Medulla oblongata (tissue), 1 donor: ENCODE data around the gene RFNG.
"Not testable (repeated sequence)": the region's sequence is repeated elsewhere in the genome, so short reads cannot be mapped to it uniquely, and the experiment has no call there.

Experiments
- DNase-seq: peaks from one replicate; pipeline ENCODE4 v3.0.0-alpha.2; 2015; ENCODE audit errors: extremely low spot score

The RFNG gene

GRCh38 chr17:82042649-82043048, 9.0 kb downstream of the RFNG start:
- no peak for DNase-seq

GRCh38 chr17:82041144-82041814, 10.3 kb downstream of the RFNG start:
- DNase-seq, result no peak

- DNase-seq, result no peak
Observed at GRCh38 chr17:82039695-82040299, 11.8 kb downstream of the RFNG start.

GRCh38 chr17:82038796-82039409, 12.7 kb downstream of the RFNG start:
- not testable (repeated sequence) for DNase-seq

GRCh38 chr17:82037889-82038195, 13.8 kb downstream of the RFNG start:
- no peak for DNase-seq

- DNase-seq, result peak; percentile 97
Observed at GRCh38 chr17:82037092-82037888, 14.3 kb downstream of the RFNG start, which contains the start of gene DCXR. Gene DCXR, minus strand, starts transcription at chr17:82037697. Its CDS starts 15 bp downstream, at chr17:82037682.

GRCh38 chr17:82036634-82037091, 14.9 kb downstream of the RFNG start:
- no peak for DNase-seq

- no peak for DNase-seq
Observed at GRCh38 chr17:82035956-82036633, 15.5 kb downstream of the RFNG start.

- DNase-seq, result no peak
Observed at GRCh38 chr17:82035488-82035887, 16.1 kb downstream of the RFNG start.

GRCh38 chr17:82034371-82035011, 17.1 kb downstream of the RFNG start:
- no peak for DNase-seq

- DNase-seq, result no peak
Observed at GRCh38 chr17:82033359-82034085, 18.1 kb downstream of the RFNG start.

GRCh38 chr17:82031885-82032627, 19.6 kb downstream of the RFNG start:
- no peak for DNase-seq

- DNase-seq, result no peak
Observed at GRCh38 chr17:82031303-82031884, 20.2 kb downstream of the RFNG start, which contains the start of gene RAC3. Gene RAC3, plus strand, starts transcription at chr17:82031678. Its CDS starts 84 bp downstream, at chr17:82031762.

GRCh38 chr17:82030470-82031302, 20.9 kb downstream of the RFNG start:
- DNase-seq, result peak; percentile 72

- DNase-seq, result no peak
Observed at GRCh38 chr17:82029990-82030469, 21.6 kb downstream of the RFNG start.

GRCh38 chr17:82029391-82029790, 22.2 kb downstream of the RFNG start:
- no peak for DNase-seq

GRCh38 chr17:82028966-82029365, 22.6 kb downstream of the RFNG start:
- no peak for DNase-seq

- no peak for DNase-seq
Observed at GRCh38 chr17:82028246-82028645, 23.4 kb downstream of the RFNG start.
